ENCODE data around the gene RAPGEF3.

DNA sequence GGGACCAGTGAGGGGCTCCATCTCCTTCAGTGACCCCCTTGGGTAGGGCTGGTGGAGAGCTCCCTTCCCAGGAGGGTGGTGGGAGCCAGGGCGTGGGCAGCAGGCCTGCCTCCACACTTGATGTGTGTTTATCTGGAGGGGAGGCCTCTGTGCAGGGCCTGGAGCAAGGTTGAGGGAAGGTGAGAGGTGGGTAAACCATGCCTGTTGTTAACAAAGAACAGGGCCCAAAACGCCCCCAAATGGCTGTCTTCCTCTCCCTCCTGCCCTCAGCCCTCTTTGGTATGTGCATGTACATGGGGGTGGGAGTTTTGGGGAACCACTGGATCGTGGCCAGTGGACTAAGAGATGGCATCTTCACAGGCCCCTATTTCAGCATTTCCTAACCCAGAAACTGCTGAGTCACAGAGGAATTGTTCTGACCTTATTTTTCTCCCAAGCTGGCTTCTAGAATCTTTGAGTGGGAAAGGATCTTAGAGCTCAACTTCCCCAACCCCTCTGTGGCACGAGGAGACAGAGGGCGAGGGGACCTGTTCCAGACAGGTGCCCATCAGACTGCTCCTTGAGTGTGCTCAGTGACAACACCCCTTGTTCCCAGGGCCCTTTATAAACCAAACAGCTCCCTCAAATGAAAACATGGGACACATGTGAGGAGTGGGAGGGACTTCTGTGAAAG lies 17.9 kb upstream of the RAPGEF3 start:
- TF ChIP-seq, protein P1, sequence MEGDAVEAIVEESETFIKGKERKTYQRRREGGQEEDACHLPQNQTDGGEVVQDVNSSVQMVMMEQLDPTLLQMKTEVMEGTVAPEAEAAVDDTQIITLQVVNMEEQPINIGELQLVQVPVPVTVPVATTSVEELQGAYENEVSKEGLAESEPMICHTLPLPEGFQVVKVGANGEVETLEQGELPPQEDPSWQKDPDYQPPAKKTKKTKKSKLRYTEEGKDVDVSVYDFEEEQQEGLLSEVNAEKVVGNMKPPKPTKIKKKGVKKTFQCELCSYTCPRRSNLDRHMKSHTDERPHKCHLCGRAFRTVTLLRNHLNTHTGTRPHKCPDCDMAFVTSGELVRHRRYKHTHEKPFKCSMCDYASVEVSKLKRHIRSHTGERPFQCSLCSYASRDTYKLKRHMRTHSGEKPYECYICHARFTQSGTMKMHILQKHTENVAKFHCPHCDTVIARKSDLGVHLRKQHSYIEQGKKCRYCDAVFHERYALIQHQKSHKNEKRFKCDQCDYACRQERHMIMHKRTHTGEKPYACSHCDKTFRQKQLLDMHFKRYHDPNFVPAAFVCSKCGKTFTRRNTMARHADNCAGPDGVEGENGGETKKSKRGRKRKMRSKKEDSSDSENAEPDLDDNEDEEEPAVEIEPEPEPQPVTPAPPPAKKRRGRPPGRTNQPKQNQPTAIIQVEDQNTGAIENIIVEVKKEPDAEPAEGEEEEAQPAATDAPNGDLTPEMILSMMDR (IDR thresholded peaks at IDR 0.05) = no peak
- no peak for TF ChIP-seq POLR2A (IDR thresholded peaks at IDR 0.05)

Data from breast epithelium (tissue), 3 donors.